Measurements from ENCODE around the gene COX11. TPM values are rescaled to one million over a fixed set of nuclear protein-coding genes. Genes with fewer than 3 reads are reported as not detected.

The COX11 gene
- total and polyA plus RNA-seq, 2 donors (not counting 1 experiment from before 2014, with no cell fraction given): 33.6 to 62.3 TPM

DNA sequence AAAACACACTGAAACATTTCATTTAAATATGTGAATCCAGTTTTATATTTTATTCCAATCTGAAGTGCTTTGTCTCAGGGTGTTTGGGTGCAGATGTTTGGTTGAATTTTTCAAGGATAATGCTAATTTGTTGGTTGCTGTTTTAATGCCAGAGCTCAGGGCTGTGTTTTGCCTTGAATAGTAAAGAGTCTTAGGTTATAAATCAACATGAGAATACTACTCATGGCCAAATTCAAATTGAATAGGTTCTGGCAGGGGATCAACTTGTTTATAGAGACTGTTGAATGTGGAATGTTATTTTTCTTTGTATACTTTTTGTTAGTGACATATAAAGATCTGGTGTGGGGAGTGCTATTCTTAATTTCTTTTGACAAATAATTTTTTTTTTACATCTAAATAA, 49.0 kb downstream of the COX11 start:
- H2AFZ ChIP-seq (ENCODE audit: low read length): no peak overlapping the region
- H3K27ac ChIP-seq (ENCODE audit: insufficient read depth, low read length): no peak overlapping the region
- no peaks in the 10 kb centered on the region for H3K27me3 ChIP-seq (ENCODE audit: control insufficient read depth, insufficient read depth, low read length)
- H3K4me3 ChIP-seq (replicated peaks in 1 of 4; ENCODE audit: control extremely low read depth in 1 of 4, insufficient read depth in 1 of 4, low read depth in 3 of 4, low read length in 4 of 4): no peak overlapping the region
- H3K4me1 ChIP-seq (ENCODE audit: control insufficient read depth, extremely low read depth, insufficient read depth, low read length): no peaks in the 10 kb centered on the region
- no peaks in the 10 kb centered on the region for H3K36me3 ChIP-seq (ENCODE audit: control insufficient read depth, insufficient read depth, low read length)
- no peak for DNase-seq (ENCODE audit: low read depth in 2 of 2)
- H4K20me1 ChIP-seq (ENCODE audit: control insufficient read depth, extremely low read depth, insufficient read depth, low read length): no peaks in the 10 kb centered on the region
- TF ChIP-seq EZH2 (IDR thresholded peaks at IDR 0.05; ENCODE audit: low read length, missing control alignments): no peak
- TF ChIP-seq, protein P1, sequence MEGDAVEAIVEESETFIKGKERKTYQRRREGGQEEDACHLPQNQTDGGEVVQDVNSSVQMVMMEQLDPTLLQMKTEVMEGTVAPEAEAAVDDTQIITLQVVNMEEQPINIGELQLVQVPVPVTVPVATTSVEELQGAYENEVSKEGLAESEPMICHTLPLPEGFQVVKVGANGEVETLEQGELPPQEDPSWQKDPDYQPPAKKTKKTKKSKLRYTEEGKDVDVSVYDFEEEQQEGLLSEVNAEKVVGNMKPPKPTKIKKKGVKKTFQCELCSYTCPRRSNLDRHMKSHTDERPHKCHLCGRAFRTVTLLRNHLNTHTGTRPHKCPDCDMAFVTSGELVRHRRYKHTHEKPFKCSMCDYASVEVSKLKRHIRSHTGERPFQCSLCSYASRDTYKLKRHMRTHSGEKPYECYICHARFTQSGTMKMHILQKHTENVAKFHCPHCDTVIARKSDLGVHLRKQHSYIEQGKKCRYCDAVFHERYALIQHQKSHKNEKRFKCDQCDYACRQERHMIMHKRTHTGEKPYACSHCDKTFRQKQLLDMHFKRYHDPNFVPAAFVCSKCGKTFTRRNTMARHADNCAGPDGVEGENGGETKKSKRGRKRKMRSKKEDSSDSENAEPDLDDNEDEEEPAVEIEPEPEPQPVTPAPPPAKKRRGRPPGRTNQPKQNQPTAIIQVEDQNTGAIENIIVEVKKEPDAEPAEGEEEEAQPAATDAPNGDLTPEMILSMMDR (conservative IDR thresholded peaks at IDR 0.05 in 1 of 2, IDR thresholded peaks at IDR 0.05 in 1 of 2; ENCODE audit: low read depth in 1 of 2, low read length in 2 of 2): no peak
- H3K79me2 ChIP-seq (ENCODE audit: control insufficient read depth, insufficient read depth, low read length): no peaks in the 10 kb centered on the region
- no peaks in the 10 kb centered on the region for H3K9me3 ChIP-seq (ENCODE audit: control insufficient read depth, insufficient read depth, low read depth, low read length)
- no peak overlapping the region for H3K9ac ChIP-seq (ENCODE audit: insufficient read depth, low read length)
- H3K4me2 ChIP-seq (ENCODE audit: extremely low read depth, insufficient read depth, low read length): no peak overlapping the region

DNA sequence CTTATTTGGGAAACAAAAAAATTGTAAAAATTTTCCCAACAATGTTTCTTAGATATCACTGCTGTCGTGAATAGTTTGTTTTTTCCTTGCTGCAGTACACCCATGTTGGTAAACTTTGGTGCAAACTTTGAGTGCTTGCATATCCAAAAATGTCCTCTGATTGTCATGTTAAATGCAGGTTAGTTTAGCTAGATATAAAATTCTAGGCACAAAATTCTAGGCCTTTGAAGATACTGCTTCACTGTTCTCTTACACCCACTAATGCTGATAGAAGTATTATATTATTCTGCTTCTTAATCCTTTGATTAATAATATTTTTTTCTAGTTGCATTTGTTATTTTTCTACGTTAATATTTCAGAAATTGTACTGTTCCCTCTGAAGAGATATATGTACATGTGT, 51.7 kb downstream of the COX11 start:
- H3K79me2 ChIP-seq (ENCODE audit: control insufficient read depth, insufficient read depth, low read length): no peaks in the 10 kb centered on the region
- no peak overlapping the region for H3K4me2 ChIP-seq (ENCODE audit: extremely low read depth, insufficient read depth, low read length)
- H3K4me3 ChIP-seq (replicated peaks in 1 of 4; ENCODE audit: control extremely low read depth in 1 of 4, insufficient read depth in 1 of 4, low read depth in 3 of 4, low read length in 4 of 4): no peak overlapping the region
- DNase-seq (ENCODE audit: low read depth in 2 of 2): no peak
- H4K20me1 ChIP-seq (ENCODE audit: control insufficient read depth, extremely low read depth, insufficient read depth, low read length): no peaks in the 10 kb centered on the region
- no peak overlapping the region for H2AFZ ChIP-seq (ENCODE audit: low read length)
- no peaks in the 10 kb centered on the region for H3K4me1 ChIP-seq (ENCODE audit: control insufficient read depth, extremely low read depth, insufficient read depth, low read length)
- TF ChIP-seq, protein P1 (conservative IDR thresholded peaks at IDR 0.05 in 1 of 2, IDR thresholded peaks at IDR 0.05 in 1 of 2; ENCODE audit: low read depth in 1 of 2, low read length in 2 of 2): no peak
- no peak for TF ChIP-seq EZH2 (IDR thresholded peaks at IDR 0.05; ENCODE audit: low read length, missing control alignments)
- H3K9me3 ChIP-seq (ENCODE audit: control insufficient read depth, insufficient read depth, low read depth, low read length): no peaks in the 10 kb centered on the region
- H3K9ac ChIP-seq (ENCODE audit: insufficient read depth, low read length): no peak overlapping the region
- peaks cover 1% of the 10 kb centered on the region for H3K36me3 ChIP-seq (ENCODE audit: control insufficient read depth, insufficient read depth, low read length)
- H3K27me3 ChIP-seq (ENCODE audit: control insufficient read depth, insufficient read depth, low read length): no peaks in the 10 kb centered on the region
- H3K27ac ChIP-seq (ENCODE audit: insufficient read depth, low read length): no peak overlapping the region

Other genes with a start within 250 kb of the COX11 start
- gene TOM1L1, start 67.8 kb downstream of the COX11 start, total RNA-seq: 23.1 and 34.7 TPM in 2 replicates
- 28.4 and 34.5 TPM in 2 replicates for gene TOM1L1, start 67.8 kb downstream of the COX11 start, polyA plus RNA-seq
- gene STXBP4, start 111 bp upstream of the COX11 start, total RNA-seq: 5.6 and 10.3 TPM in 2 replicates
- 9.8 and 11.0 TPM in 2 replicates for gene STXBP4, start 111 bp upstream of the COX11 start, polyA plus RNA-seq

Data from fibroblast of lung (primary cell).